OCI-LY7 (cell line): ENCODE data around the gene SPTB.

Experiments used
- EZH2phosphoT487 ChIP-seq: fragments of 200-600 bp; sonication (generic); IDR thresholded peaks from 2 replicates; pipeline ENCODE4 v1.6.1; 2018; ENCODE audit warnings: low read depth, borderline replicate concordance, mild to moderate bottlenecking, mixed run types, antibody characterized with exemption, low read length, moderate library complexity, mixed read lengths
- TF ChIP-seq, protein P1 (sequence below): fragments of 200-600 bp; sonication (generic); conservative IDR thresholded peaks from 2 replicates; pipeline ENCODE4 v1.5.1; 2014; ENCODE audit warnings: mild to moderate bottlenecking, antibody characterized with exemption, low read length, moderate library complexity, mixed read lengths

- TF ChIP-seq, protein P1, sequence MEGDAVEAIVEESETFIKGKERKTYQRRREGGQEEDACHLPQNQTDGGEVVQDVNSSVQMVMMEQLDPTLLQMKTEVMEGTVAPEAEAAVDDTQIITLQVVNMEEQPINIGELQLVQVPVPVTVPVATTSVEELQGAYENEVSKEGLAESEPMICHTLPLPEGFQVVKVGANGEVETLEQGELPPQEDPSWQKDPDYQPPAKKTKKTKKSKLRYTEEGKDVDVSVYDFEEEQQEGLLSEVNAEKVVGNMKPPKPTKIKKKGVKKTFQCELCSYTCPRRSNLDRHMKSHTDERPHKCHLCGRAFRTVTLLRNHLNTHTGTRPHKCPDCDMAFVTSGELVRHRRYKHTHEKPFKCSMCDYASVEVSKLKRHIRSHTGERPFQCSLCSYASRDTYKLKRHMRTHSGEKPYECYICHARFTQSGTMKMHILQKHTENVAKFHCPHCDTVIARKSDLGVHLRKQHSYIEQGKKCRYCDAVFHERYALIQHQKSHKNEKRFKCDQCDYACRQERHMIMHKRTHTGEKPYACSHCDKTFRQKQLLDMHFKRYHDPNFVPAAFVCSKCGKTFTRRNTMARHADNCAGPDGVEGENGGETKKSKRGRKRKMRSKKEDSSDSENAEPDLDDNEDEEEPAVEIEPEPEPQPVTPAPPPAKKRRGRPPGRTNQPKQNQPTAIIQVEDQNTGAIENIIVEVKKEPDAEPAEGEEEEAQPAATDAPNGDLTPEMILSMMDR = no peak
- TF ChIP-seq EZH2phosphoT487 = no peak
Measured at GRCh38 chr14:64918216-64918615, 38.5 kb upstream of the SPTB start.
